Panc1 (cell line): ENCODE data around the gene CDS2. TPM values are rescaled to one million over a fixed set of nuclear protein-coding genes. Genes with fewer than 3 reads are reported as not detected.

Experiments
- ATAC-seq: fragments of 200-7000 bp; cut with Tn5 transposase; 2 replicates; pipeline ENCODE4 v1.9.1; 2020; ENCODE audit warnings: mild to moderate bottlenecking, moderate library complexity
- BruUV-seq: library from RNA; stranded (reverse); fragments of 400-500 nt; replicated peaks from 2 replicates; lab custom pipeline; 2021; lab: Mats Ljungman, UMichigan
- CTCF ChIA-PET: fragments of 300-600 bp; sonication (Branson Sonifier 250); formaldehyde crosslinking; loops from one replicate; lab custom pipeline; 2022; ENCODE audit warnings: antibody characterized with exemption; lab: Charles Lee
- POLR2A ChIA-PET: fragments of 300-600 bp; sonication (Branson Sonifier 250); formaldehyde crosslinking; loops from one replicate; lab custom pipeline; 2022; ENCODE audit warnings: antibody characterized with exemption; lab: Charles Lee
- DNase-seq: peaks from one replicate; pipeline ENCODE4 v3.0.0-alpha.2; 2010; ENCODE audit warnings: low read depth, low spot score
- H3K27ac ChIP-seq: 2 replicates; pipeline ENCODE4 v1.5.1; 2011; ENCODE audit warnings: mild to moderate bottlenecking, low read length, inconsistent platforms
- H3K27me3 ChIP-seq: fragments of 200-500 bp; sonication (Bioruptor generic); 2 replicates; pipeline ENCODE4 v1.6.0; 2014; ENCODE audit warnings: low read length, inconsistent platforms; ENCODE audit not compliant: control insufficient read depth, insufficient read depth
- H3K36me3 ChIP-seq: fragments of 200-500 bp; sonication (Bioruptor generic); 2 replicates; pipeline ENCODE4 v1.5.1; 2014; ENCODE audit warnings: inconsistent platforms, mild to moderate bottlenecking, low read length, moderate library complexity; ENCODE audit not compliant: control insufficient read depth, insufficient read depth
- H3K4me1 ChIP-seq: 2 replicates; pipeline ENCODE4 v1.5.1; 2011; ENCODE audit warnings: inconsistent platforms, mild to moderate bottlenecking, low read length, moderate library complexity; ENCODE audit not compliant: control insufficient read depth, insufficient read depth
- H3K4me3 ChIP-seq, 2 experiments: 2 replicates each; pipeline ENCODE4 v1.5.1; 2011 to 2012; ENCODE audit warnings: low read depth in 2 of 2, low read length in 2 of 2, mild to moderate bottlenecking in 2 of 2, inconsistent platforms in 1 of 2, moderate library complexity in 1 of 2
- H3K9me3 ChIP-seq: fragments of 200-500 bp; sonication (Bioruptor generic); 2 replicates; pipeline ENCODE4 v1.5.1; 2014; ENCODE audit warnings: low read depth, mild to moderate bottlenecking, inconsistent platforms, low read length, moderate library complexity; ENCODE audit not compliant: control insufficient read depth, insufficient read depth
- CTCF ChIP-seq: fragments of 450-650 bp; IDR thresholded peaks from 2 replicates; pipeline ENCODE4 v1.5.1; 2017; ENCODE audit warnings: mild to moderate bottlenecking
- POLR2AphosphoS5 ChIP-seq: IDR thresholded peaks from 2 replicates; pipeline ENCODE4 v1.6.1; 2012; ENCODE audit warnings: mild to moderate bottlenecking, low read depth, low read length, moderate library complexity
- REST ChIP-seq, 2 experiments: IDR thresholded peaks; 2 replicates each; pipeline ENCODE4 v1.6.1; 2011 to 2012; ENCODE audit warnings: low read depth in 2 of 2, control low read depth in 1 of 2, low read length in 1 of 2, mild to moderate bottlenecking in 1 of 2, moderate library complexity in 1 of 2; ENCODE audit not compliant: insufficient read depth in 1 of 2
- SIN3A ChIP-seq: IDR thresholded peaks from 2 replicates; pipeline ENCODE4 v1.6.1; 2012; ENCODE audit warnings: low read depth, mild to moderate bottlenecking, low read length, moderate library complexity, borderline replicate concordance; ENCODE audit not compliant: insufficient read depth
- TCF7L2 ChIP-seq: IDR thresholded peaks from 2 replicates; pipeline ENCODE4 v1.6.1; 2011; ENCODE audit warnings: mild to moderate bottlenecking, low read depth, low read length, inconsistent platforms
- in situ Hi-C: cut with HindIII; loops from 2 replicates; pipeline ENCODE4 v1.10.0; 2016; ENCODE audit warnings: low sequenced_read_pairs, low pct_unique_long_range_greater_than_20kb
- intact Hi-C: fragments of 100-400 bp; cut with micrococcal nuclease; formaldehyde crosslinking; loops from one replicate; pipeline ENCODE4 v1.10.0; 2022; ENCODE audit not compliant: unreplicated experiment
- total RNA-seq: library from RNA; stranded (reverse); gene quantifications from one replicate; pipeline ENCODE4 v1.2.1, GENCODE V29; 2021; ENCODE audit not compliant: unreplicated experiment

The CDS2 gene
- total RNA-seq, 1 experiment from 2014 or later, result 54.0 TPM

- no peaks in the 10 kb centered on the region for H3K27me3 ChIP-seq
- no peak overlapping the region for H3K27ac ChIP-seq
- no peaks in the 10 kb centered on the region for H3K36me3 ChIP-seq
- in situ Hi-C loops, result no loop called here
- DNase-seq (no peak), ATAC-seq (no peak)
- TF ChIP-seq SIN3A, result no peak
- no peak for TF ChIP-seq CTCF
- TF ChIP-seq TCF7L2, result no peak
- TF ChIP-seq REST (IDR thresholded peaks at IDR 0.05; ENCODE audit: insufficient read depth in 1 of 2, low read depth in 2 of 2, low read length in 1 of 2), result no peak
- TF ChIP-seq POLR2AphosphoS5, result no peak
- ChIA-PET CTCF (no interaction called here), POLR2A (no interaction called here)
- H3K4me1 ChIP-seq, result no peaks in the 10 kb centered on the region
- BruUV-seq, result no TSS peak
- intact Hi-C loops, result no loop called here
- no peaks in the 10 kb centered on the region for H3K9me3 ChIP-seq
- H3K4me3 ChIP-seq, result no peak overlapping the region
Observed at GRCh38 chr20:5177071-5177470, 50.3 kb downstream of the CDS2 start.

- H3K4me1 ChIP-seq, result no peaks in the 10 kb centered on the region
- no peak for TF ChIP-seq REST (IDR thresholded peaks at IDR 0.05; ENCODE audit: insufficient read depth in 1 of 2, low read depth in 2 of 2, low read length in 1 of 2)
- no peak for TF ChIP-seq TCF7L2
- intact Hi-C loops, result no loop called here
- CTCF ChIA-PET, result no interaction called here
- no peak overlapping the region for H3K27ac ChIP-seq
- H3K4me3 ChIP-seq, result no peak overlapping the region
- BruUV-seq, result no TSS peak
- POLR2A ChIA-PET, result no interaction called here
- H3K36me3 ChIP-seq, result 0 out of 2 replicates have a peak, but pooled peaks cover 2% of the 10 kb centered on the region
- ATAC-seq (no peak), DNase-seq (no peak)
- in situ Hi-C loops, result no loop called here
- no peaks in the 10 kb centered on the region for H3K9me3 ChIP-seq
- H3K27me3 ChIP-seq, result no peaks in the 10 kb centered on the region
Observed at GRCh38 chr20:5178046-5178445, 51.2 kb downstream of the CDS2 start.
